Tibial nerve (tissue), 4 donors: ENCODE data around the gene HSPB1. TPM values are rescaled to one million over a fixed set of nuclear protein-coding genes. Genes with fewer than 3 reads are reported as not detected.
"Not testable (repeated sequence)": the region's sequence is repeated elsewhere in the genome, so short reads cannot be mapped to it uniquely, and the experiment has no call there.

Experiments used
- DNase-seq, 2 donors: peaks; one replicate each; pipeline ENCODE4 v3.0.0-alpha.2; 2019; ENCODE audit warnings: low spot score in 2 of 2
- H3K27ac ChIP-seq, 4 donors: fragments of 200-600 bp; sonication (generic) in 3 of 4; one replicate each; pipeline ENCODE4 v1.5.1; 2017 to 2019; ENCODE audit warnings: mild to moderate bottlenecking in 1 of 4
- H3K27me3 ChIP-seq, 2 donors: fragments of 200-600 bp; sonication (generic) in 1 of 2; one replicate each; pipeline versions ENCODE4 v1.5.1 to v1.6.0; 2017 to 2019
- H3K36me3 ChIP-seq, 3 donors: fragments of 200-600 bp; sonication (generic); one replicate each; pipeline ENCODE4 v1.5.1; 2018 to 2019
- H3K4me1 ChIP-seq, 4 donors: fragments of 200-600 bp; sonication (generic) in 3 of 4; one replicate each; pipeline ENCODE4 v1.5.1; 2017 to 2019
- H3K4me3 ChIP-seq, 4 donors: fragments of 200-600 bp; sonication (generic) in 3 of 4; one replicate each; pipeline ENCODE4 v1.5.1; 2017 to 2019; ENCODE audit warnings: mild to moderate bottlenecking in 1 of 4, moderate library complexity in 1 of 4
- H3K9me3 ChIP-seq, 4 donors: fragments of 200-600 bp; sonication (generic) in 3 of 4; one replicate each; pipeline ENCODE4 v1.5.1; 2017 to 2019
- EP300 ChIP-seq, 2 donors: sonication (generic); formaldehyde crosslinking; IDR thresholded peaks; one replicate each; pipeline ENCODE4 v1.6.1; 2017; ENCODE audit warnings: antibody characterized with exemption in 2 of 2, mild to moderate bottlenecking in 1 of 2
- POLR2A ChIP-seq, 2 donors: fragments of 450-650 bp; IDR thresholded peaks; one replicate each; pipeline ENCODE4 v1.6.1; 2017; ENCODE audit warnings: antibody characterized with exemption in 2 of 2, mild to moderate bottlenecking in 2 of 2, moderate library complexity in 2 of 2
- WGBS, 2 donors: methylation state at CpG; one replicate each; pipeline ENCODE4 v1.1.5; 2018; 5-methylcytosine and 5-hydroxymethylcytosine counted together
- total RNA-seq, 4 donors: library from RNA; depleted of rRNA; stranded (reverse); fragments of >200 nt; gene quantifications; one replicate each; pipeline ENCODE4 v1.1.0, GENCODE V29; 2016
- TF ChIP-seq, protein P1 (sequence below), 5 experiments: fragments of 200-600 bp in 3 of 5; fragments of 450-650 bp in 2 of 5; sonication (generic) in 3 of 5; IDR thresholded peaks; one replicate each; pipeline ENCODE4 v1.5.1; 2016 to 2019; ENCODE audit warnings: antibody characterized with exemption in 5 of 5, mild to moderate bottlenecking in 3 of 5, moderate library complexity in 2 of 5

The HSPB1 gene
- total RNA-seq, 4 donors from 2014 or later, result 272 to 385 (median 324) TPM

DNA sequence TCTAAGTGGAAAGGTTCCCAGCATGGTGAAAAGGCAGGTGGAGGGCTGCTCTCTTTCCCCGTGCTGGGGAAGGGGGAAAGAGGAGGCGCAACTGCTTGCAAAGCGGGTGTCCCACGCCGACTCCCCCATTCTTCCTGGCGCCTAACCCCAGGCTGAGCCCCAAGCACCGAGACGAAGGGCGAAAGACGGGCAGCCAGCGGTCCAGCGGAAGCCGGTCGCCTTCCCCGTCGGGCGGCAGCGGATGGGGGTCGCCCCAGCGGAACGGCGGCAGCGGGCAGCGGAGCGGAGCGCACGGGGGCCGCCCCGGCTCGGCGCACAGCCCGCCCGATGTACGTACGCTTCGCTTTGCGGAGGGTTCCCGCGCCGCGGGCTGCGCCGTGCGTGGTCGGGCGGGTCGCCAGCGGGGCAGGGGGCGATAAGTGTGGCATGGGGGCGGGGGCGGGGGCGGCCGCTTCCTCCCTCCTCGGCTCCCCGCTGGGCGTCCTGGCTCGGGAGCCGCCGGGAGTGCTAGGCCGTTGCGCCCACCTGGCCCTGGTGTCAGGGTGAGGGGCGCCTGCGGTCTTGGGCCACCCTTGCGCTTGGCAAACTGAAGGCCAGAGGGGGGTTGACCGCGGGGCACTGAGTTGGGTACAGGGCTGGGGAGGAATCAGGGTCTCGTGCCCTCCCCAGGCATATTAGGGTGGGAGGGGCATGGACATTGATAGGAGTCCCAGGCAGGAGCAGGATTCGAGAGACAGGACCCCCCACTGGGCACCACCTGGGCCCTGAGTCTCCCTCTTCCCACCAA lies 35.2 kb upstream of the HSPB1 start:
- Histone ChIP-seq H3K4me3 (peak overlapping the region in 2 of 4 donors; percentile 22 to 38), H3K27me3 (peaks cover 4 to 52% of the 10 kb centered on the region in 2 donors), H3K27ac (no peak overlapping the region), H3K4me1 (peaks cover 0 to 21% (median 5%) of the 10 kb centered on the region in 4 donors), H3K36me3 (no peaks in the 10 kb centered on the region), H3K9me3 (no peaks in the 10 kb centered on the region)
- TF ChIP-seq EP300 (IDR thresholded peaks at IDR 0.05) (no peak), POLR2A (IDR thresholded peaks at IDR 0.05) (no peak)
- TF ChIP-seq, protein P1, sequence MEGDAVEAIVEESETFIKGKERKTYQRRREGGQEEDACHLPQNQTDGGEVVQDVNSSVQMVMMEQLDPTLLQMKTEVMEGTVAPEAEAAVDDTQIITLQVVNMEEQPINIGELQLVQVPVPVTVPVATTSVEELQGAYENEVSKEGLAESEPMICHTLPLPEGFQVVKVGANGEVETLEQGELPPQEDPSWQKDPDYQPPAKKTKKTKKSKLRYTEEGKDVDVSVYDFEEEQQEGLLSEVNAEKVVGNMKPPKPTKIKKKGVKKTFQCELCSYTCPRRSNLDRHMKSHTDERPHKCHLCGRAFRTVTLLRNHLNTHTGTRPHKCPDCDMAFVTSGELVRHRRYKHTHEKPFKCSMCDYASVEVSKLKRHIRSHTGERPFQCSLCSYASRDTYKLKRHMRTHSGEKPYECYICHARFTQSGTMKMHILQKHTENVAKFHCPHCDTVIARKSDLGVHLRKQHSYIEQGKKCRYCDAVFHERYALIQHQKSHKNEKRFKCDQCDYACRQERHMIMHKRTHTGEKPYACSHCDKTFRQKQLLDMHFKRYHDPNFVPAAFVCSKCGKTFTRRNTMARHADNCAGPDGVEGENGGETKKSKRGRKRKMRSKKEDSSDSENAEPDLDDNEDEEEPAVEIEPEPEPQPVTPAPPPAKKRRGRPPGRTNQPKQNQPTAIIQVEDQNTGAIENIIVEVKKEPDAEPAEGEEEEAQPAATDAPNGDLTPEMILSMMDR (IDR thresholded peaks at IDR 0.05), result no peak
- 2 to 5% methylated on average over 6 to 24 of the region's 68 CpGs for WGBS, 2 donors
- no peak for DNase-seq

DNA sequence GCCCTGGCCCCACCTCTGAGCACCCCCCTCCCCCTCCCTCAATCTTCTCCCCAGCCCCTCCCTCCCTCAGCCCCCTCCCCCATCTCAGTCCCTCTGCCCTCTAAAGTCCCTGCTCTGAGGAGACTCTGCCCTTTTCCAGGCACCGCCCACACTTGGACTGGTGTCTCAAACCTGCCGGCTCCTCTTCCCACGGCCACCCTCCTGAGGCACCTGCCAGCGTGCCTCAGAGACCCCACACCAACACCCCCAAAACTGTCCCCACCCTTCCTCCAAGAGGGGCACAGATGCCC lies 34.6 kb upstream of the HSPB1 start:
- TF ChIP-seq, protein P1 (IDR thresholded peaks at IDR 0.05), result no peak
- no peak for TF ChIP-seq POLR2A (IDR thresholded peaks at IDR 0.05)
- TF ChIP-seq EP300 (IDR thresholded peaks at IDR 0.05), result no peak
- Histone ChIP-seq H3K36me3 (no peaks in the 10 kb centered on the region), H3K27me3 (peaks cover 4 to 56% of the 10 kb centered on the region in 2 donors), H3K4me3 (no peak overlapping the region), H3K4me1 (peaks cover 0 to 21% (median 5%) of the 10 kb centered on the region in 4 donors), H3K27ac (no peak overlapping the region), H3K9me3 (no peaks in the 10 kb centered on the region)
- DNase-seq, result no peak
- 19 to 26% methylated on average over 4 of the region's 4 CpGs for WGBS, 2 donors

DNA sequence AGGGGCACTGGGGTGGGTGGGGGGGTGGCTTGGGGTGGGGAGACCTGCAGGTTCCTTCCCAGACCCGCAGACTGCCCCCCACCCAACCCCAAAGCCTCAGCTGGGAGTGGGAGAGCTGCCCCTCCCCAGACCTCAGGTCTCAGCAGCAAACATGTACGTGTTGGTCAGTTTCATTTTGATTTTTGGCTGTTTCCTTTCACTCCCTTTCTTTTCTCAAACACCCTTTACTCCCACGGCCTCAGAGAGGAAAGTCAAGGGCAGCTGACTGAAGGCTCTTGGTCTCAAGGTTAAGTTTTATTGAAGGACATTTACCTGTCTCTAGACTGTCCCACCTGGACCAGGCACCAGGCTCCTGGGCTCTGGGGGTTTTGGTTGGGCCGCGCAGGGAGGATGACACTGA lies 34.1 kb upstream of the HSPB1 start:
- no peaks in the 10 kb centered on the region for H3K36me3 ChIP-seq
- no peaks in the 10 kb centered on the region for H3K9me3 ChIP-seq
- H3K4me1 ChIP-seq, result peaks cover 0 to 21% (median 5%) of the 10 kb centered on the region in 4 donors
- no peak for TF ChIP-seq EP300 (IDR thresholded peaks at IDR 0.05)
- no peak for TF ChIP-seq POLR2A (IDR thresholded peaks at IDR 0.05)
- TF ChIP-seq, protein P1 (IDR thresholded peaks at IDR 0.05), result no peak
- H3K4me3 ChIP-seq, result no peak overlapping the region
- WGBS, 2 donors, result 44 to 48% methylated on average over 5 of the region's 5 CpGs
- H3K27ac ChIP-seq, result no peak overlapping the region
- DNase-seq, result no peak
- H3K27me3 ChIP-seq, result peaks cover 4 to 58% of the 10 kb centered on the region in 2 donors

DNA sequence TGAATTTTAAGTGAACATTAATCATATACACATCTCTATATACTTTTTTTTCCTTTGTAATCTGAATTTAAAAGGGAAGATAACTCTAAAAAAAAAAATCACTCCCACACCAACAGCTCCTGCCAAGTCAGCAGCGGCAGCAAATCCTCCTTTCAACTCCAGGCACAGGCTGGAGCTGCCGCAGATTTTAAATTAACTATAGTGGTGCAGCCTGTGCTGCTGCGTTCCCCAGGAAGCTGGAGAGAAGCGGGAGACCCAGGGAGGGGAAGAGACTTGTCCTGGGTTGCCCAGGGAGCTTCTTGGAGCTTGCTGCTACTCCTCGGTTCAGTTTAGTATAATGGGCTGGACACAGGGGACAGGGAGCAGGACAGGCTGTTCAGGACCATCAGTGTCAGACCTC lies 32.6 kb upstream of the HSPB1 start:
- no peaks in the 10 kb centered on the region for H3K36me3 ChIP-seq
- WGBS, 2 donors, result 14 to 19% methylated on average over 5 of the region's 5 CpGs
- H3K27me3 ChIP-seq, result peaks cover 4 to 71% of the 10 kb centered on the region in 2 donors
- no peaks in the 10 kb centered on the region for H3K9me3 ChIP-seq
- H3K4me1 ChIP-seq, result peaks cover 0 to 21% (median 5%) of the 10 kb centered on the region in 4 donors
- DNase-seq, result no peak
- H3K4me3 ChIP-seq, result no peak overlapping the region
- TF ChIP-seq, protein P1 (IDR thresholded peaks at IDR 0.05), result no peak
- TF ChIP-seq POLR2A (IDR thresholded peaks at IDR 0.05) (no peak), EP300 (IDR thresholded peaks at IDR 0.05) (no peak)
- H3K27ac ChIP-seq, result no peak overlapping the region

DNA sequence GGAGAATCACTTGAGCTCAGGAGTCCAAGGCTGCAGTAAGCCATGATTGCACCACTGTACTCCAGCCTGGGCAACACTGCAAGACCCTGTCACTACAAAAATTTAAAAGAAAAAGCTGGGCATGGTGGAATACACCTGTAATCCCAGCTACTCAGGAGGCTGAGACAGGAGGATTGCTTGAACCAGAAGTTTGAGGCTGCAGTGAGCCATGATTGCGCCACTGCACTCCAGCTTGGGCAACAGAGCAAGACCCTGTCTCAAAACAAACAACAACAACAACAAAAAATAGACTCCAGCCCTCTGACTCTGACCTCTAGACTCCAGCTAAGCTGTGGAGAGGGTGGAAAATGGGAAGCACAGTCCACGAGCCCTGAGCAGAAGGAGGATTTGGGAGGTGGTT lies 31.1 kb upstream of the HSPB1 start:
- 75 to 78% methylated on average over 2 of the region's 2 CpGs for WGBS, 2 donors
- H3K9me3 ChIP-seq, DNase-seq, H3K27ac ChIP-seq, H3K36me3 ChIP-seq, H3K4me3 ChIP-seq: not testable (repeated sequence)
- Histone ChIP-seq H3K4me1 (peaks cover 0 to 21% (median 5%) of the 10 kb centered on the region in 4 donors), H3K27me3 (peaks cover 4 to 77% of the 10 kb centered on the region in 2 donors)
